HG03342 (cell line): ENCODE data around the gene GPBAR1.

Source experiments
- ATAC-seq: cut with Tn5 transposase; IDR thresholded peaks from one replicate; pipeline ENCODE4 v1.9.1; 2021; ENCODE audit warnings: mild to moderate bottlenecking, moderate library complexity; ENCODE audit not compliant: unreplicated experiment

GPBAR1 gene

GRCh38 chr2:218260742-218261422, at the start of gene GPBAR1:
Gene GPBAR1, plus strand, starts transcription at chr2:218261015. Its CDS starts 1,710 bp downstream, at chr2:218262725.
- no peak for ATAC-seq

DNA sequence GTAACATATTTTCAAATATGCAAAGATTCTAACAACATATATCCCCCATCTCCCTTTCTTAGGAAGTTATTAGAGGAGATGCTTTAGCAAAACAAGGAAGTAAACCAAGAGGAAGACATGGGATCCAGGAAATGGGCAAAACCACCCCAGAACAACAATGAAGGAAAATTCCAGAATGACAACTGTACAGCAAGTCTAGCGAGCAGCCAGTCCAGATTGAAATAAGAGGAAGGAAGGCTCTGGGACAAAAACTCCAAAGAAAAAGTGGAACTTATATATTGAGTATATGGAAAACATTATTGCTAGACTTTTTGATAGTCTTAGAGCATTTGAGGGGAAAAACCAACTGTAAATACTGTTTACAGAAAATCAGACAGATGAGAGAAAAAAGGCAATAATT, 46.7 kb upstream of the GPBAR1 start:
- no peak for ATAC-seq

GRCh38 chr2:218216336-218216673, 44.5 kb upstream of the GPBAR1 start:
- ATAC-seq, result no peak

DNA sequence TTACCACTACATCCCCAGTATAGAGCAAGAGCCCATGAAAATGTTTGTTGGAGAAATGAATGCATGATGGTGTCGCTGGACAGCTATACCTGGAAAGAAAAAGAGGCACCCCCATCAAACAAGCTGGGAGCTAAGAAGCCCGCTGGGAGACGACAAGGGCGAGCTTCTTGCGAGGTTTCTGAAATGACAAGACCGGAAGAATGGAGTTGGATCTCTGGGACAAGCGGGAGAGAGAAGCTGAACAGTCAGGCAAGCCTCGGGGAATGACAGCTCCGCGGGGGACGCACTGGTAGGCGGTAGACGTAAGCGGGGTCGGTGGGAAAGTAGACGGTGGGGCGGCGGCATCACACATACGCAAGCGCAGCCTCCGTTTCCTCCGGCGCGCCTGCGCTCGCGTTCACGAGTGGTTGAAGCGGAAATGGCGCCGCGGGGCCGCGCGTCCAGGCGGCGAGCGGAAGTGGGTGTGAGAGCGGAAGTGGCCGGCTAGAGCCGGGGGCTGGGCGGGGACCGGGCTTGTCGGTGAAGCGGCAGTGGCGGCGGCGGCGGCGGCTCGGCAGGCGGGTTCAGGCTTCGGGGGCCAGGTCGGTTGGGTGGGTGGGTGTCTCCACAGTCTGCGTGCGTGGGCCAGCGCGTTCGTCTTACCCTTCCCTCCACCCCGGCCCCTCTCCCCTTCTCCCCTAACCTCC, 44.0 kb upstream of the GPBAR1 start, which contains the start of gene ARPC2:
Gene ARPC2, plus strand, starts transcription at position 516 of the 686 bp plus-strand sequence. CDS start 282 bp downstream, outside the sequence.
- ATAC-seq, result peak; percentile 70

- ATAC-seq, result peak; percentile 32
These were observed 43.2 kb upstream of the GPBAR1 start for GRCh38 chr2:218217360-218218267.

DNA sequence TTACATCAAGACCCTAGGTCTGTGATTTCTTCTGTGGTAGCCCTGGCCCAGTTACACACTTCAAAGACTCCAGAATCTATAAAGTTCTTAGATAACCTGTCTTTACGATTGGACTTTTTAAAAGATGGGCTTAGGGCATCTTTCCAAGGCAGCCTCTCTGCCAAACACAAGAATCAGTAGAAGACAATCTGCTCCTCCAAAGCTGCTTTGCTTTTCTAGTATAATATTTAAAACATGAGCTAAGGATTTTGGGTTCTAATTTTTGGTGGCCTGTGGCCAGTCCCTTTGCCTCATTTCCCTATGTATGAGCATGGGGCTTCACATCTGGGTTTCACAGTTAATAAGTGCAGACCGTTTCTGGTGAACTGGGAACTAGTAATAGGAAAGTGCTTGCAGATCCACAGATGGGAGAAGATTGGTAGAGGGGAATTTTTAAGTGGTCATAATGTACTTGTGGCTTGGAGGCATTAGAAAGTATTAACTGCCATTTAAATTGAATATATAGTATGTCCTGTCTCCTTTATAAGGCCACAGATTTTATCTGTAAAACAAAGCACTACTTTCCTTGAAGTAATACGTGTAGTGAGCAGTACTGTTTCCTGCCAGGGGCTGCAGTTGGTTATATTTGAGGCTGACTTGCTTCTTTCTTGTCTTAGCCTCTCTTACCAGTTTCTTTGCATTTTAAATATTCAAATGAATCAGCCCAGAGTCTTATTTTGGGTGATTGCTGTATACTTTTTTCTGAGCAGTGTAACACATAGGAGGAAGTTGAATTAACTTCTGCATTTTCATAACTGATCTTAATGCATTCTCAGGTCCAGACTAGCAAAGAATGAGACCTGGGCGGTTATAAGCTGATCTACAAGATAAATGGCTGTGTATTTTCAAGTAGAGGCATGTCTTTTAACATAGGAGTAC, 42.3 kb upstream of the GPBAR1 start:
- peak; percentile 35 for ATAC-seq

DNA sequence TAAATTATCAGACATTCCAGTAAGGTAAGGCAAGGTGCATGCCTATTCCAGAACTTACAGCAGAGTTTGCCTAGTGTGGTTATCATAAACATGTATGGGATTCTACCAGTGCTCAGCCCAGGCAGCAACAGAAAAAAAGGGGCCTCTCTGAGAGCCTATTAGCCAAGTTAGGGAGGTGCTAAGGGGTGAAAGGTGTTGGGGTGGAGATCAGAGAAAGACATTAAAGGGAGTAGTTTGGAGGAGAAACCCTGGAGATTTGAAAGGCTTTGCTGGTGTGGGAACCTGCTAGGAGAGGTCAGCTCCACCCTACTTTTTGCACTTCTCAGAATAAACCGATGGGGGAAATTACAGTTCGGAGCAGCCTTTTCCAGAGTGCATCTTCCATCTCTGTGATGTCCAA, 40.9 kb upstream of the GPBAR1 start:
- no peak for ATAC-seq

DNA sequence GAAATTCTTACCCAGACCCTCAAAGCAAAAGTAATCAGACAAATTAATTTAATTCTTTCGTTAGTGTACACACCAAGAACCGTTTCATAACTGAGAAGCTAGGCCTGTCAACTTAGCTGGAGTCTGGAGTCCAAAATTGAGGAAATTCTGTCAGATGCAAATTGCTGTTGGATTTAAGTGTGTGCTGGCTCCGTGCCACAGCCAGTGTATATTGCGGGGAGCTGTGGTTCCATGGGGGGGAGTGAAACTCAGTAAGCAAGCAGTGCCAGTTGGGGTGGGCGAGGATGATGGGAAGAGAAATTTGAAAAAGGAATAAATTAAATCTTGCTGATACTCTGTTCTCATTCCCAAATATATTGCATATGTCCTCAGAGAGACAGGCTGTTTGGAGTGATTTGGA, 39.8 kb upstream of the GPBAR1 start:
- no peak for ATAC-seq

GRCh38 chr2:218223046-218223445, 37.8 kb upstream of the GPBAR1 start:
- no peak for ATAC-seq

DNA sequence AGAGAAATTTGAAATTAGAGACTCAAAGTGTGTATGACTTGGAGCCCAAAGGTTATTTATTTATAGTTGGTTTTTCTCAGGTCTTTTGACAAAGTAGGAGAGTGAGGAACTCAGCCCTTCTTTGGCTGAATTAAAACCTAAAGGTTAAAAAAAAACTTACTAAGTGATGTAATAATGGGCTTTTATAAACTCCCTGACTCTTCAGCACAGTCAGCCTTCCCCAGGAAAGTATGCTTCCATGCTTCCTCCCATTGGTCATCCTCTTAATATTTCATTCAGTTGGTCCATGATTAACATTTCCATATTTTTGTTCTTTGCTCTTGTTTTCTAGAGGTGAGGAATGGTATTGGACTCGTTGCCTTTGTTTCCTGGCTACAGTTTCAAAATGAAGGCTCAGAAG, 36.6 kb upstream of the GPBAR1 start:
- no peak for ATAC-seq

GRCh38 chr2:218226903-218227302, 33.9 kb upstream of the GPBAR1 start:
- ATAC-seq, result no peak

DNA sequence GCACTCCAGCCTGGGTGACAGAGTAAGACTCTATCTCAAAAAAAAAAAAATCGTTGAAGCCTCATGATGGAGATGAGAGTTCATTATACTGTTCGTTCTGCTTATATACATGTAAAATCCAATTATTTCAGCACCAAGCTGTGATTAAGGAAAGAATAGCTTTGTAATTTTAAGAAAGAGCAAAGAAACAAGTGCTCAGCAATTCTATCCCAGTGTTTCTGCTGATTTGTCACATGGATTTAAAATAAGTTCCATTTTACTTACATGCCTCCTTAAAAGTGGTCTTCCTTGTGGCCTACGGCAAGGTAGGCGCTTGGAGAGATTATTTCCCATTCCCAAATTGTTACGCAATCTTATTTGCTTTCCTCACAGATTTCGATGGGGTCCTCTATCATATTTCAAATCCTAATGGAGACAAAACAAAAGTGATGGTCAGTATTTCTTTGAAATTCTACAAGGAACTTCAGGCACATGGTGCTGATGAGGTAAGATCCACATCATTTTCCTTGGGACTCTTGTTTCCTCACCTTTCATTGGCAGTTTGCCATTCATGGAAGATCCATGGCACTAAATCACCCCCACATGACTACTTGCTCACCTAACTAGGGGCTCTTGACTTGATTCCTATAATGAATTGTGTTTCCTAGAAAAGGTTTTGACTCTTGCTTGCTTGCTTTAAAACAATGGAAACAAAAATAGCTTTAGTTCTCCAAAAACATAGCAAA, 32.3 kb upstream of the GPBAR1 start:
- no peak for ATAC-seq

DNA sequence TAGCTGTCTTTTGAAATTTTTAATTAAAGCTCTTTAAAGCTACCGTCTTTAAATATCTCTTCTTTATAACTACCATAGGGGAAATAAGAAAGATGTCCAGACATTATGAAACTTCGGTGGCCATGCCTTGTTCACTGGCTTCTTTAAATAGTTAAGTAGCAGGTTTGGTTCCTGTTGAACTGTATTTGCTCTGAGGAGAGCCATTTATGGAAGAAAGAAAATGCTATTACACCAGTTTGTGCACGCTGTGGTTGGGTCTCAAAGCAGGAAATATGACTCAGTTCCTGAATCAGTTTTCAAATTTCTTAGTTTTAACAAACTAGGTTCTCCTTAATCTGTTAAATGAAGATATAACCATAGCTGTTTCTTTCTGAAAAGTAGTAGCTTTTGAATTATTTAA, 31.6 kb upstream of the GPBAR1 start:
- ATAC-seq, result peak; percentile 76

GRCh38 chr2:218229851-218230250, 31.0 kb upstream of the GPBAR1 start:
- no peak for ATAC-seq

DNA sequence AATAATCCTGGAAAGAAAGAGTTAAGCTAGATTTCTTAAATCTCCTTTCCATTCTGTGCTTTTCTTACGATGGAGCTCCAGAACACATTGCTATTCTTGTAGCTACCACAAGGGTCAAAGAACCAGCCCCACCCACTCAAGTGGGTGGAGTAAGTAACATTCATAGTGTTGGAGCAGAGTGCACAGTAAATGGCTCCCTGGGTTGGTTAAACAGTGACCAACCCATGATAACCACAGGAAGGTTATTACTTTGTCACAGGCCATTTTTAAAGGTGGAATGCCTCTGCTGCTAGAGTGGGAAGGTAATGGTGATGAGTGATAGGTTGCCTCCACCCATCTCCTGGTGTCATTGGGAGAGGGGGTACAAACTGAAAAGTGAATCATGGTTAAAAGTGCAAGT, 29.9 kb upstream of the GPBAR1 start:
- peak; percentile 69 for ATAC-seq

- no peak for ATAC-seq
These were observed 27.3 kb upstream of the GPBAR1 start for GRCh38 chr2:218233543-218233942.

DNA sequence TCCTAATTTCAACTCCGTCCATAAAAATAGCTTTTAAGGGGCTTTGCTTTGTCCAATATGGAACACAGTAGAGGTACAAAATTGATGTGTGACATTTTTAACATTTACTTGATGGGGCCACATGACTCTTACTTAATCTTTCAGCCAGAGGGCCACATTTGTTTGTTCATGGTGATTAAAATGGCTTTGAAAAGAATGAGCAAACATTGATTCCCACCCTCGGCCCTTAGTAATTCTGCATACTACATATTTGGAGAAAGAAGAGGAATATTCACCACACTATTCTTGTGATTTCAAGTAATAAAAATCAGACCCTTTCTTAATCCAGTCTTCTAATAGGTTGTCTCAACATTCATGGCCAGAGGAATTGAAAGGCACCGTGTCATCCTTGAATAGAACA, 26.3 kb upstream of the GPBAR1 start:
- ATAC-seq, result no peak

- no peak for ATAC-seq
These were observed 25.8 kb upstream of the GPBAR1 start for GRCh38 chr2:218235017-218235416.

DNA sequence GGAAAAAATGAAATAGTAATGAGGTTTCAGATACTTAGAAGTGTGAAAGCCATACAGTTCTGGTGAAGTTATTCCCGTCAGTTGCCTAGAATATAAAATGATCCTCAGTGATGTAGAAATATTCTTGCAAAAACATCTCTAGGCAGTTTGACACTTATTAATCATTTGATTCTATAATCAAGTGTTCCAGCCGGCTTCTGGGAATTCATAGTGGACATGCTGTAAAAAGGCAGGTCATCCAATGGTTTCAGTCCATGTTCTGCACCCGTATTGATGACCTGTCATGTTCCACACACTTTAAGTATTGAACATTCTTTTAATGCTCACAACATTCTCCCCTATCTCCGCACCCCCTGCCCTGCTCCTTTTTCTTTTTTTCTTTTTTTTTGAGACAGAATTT, 24.0 kb upstream of the GPBAR1 start:
- no peak for ATAC-seq

- ATAC-seq, result no peak
These were observed 21.9 kb upstream of the GPBAR1 start for GRCh38 chr2:218238887-218239286.
